ENCODE results near the gene IL1R2. TPM values are rescaled to one million over a fixed set of nuclear protein-coding genes. Genes with fewer than 3 reads are reported as not detected.
A peak's percentile ranks its signal among the peaks of the same experiment; 100 is the strongest.

IL1R2 gene
- total and polyA plus RNA-seq, 2 experiments from 2014 or later, result 0.22 to 1.2 TPM

DNA sequence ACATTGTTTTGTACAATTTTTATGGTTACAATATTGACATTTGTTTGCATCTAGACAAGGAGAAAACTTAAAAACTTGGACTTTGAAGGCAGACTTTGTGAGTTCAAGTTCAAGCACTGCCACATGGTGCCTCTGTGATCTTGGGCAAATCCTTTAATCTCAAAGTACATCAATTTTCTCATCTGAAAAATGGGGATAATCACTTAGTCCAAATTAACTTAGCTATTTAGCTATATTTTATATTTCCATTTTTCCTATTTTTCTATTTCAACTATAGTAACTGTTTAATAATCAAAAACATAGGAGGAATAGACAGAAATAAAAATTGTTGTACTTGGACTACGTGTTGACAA is 38.7 kb downstream of the IL1R2 start:
- Histone ChIP-seq H3K4me3 (no peak overlapping the region), H3K4me2 (ENCODE audit: unreplicated experiment) (no peak overlapping the region), H3F3A (ENCODE audit: insufficient read depth) (peaks cover 41% of the 10 kb centered on the region), H3K79me2 (ENCODE audit: insufficient read depth) (no peaks in the 10 kb centered on the region), H3K9me2 (ENCODE audit: insufficient read depth) (no peaks in the 10 kb centered on the region), H3K27ac (no peak overlapping the region), H3K27me3 (replicated peaks; ENCODE audit: insufficient read depth) (no peaks in the 10 kb centered on the region), H3K36me3 (ENCODE audit: low read depth) (no peaks in the 10 kb centered on the region), H3K9ac (no peak overlapping the region), H4K20me1 (ENCODE audit: insufficient read depth) (no peaks in the 10 kb centered on the region), H3K4me1 (ENCODE audit: insufficient read depth) (peaks cover 57% of the 10 kb centered on the region), H3K9me3 (ENCODE audit: low read depth) (no peaks in the 10 kb centered on the region), H2AFZ (no peak overlapping the region)
- DNase-seq, result no peak
- in situ Hi-C loops (cut with MboI), result loop anchor here (25.0 kb wide), 1 partner anchor 107 kb away; the partner anchor contains the start of gene IL1R1
- TF ChIP-seq EZH2 (IDR thresholded peaks at IDR 0.05; ENCODE audit: insufficient read depth, poor library complexity, severe bottlenecking) (no peak), EZH2phosphoT487 (IDR thresholded peaks at IDR 0.05; ENCODE audit: insufficient read depth, low read depth) (no peak)
- 70 to 76% methylated on average over 1 of the region's 1 CpG for WGBS, 2 experiments (ENCODE audit: low coverage in 1 of 2, low lambda C conversion rate in 2 of 2, missing lambda C conversion rate in 2 of 2)

- no peaks in the 10 kb centered on the region for H4K20me1 ChIP-seq (ENCODE audit: insufficient read depth)
- H3K79me2 ChIP-seq (ENCODE audit: insufficient read depth), result no peaks in the 10 kb centered on the region
- no peak overlapping the region for H3K9ac ChIP-seq
- H2AFZ ChIP-seq, result no peak overlapping the region
- in situ Hi-C loops (cut with MboI), result loop anchor here (25.0 kb wide), 1 partner anchor 106 kb away; the partner anchor contains the start of gene IL1R1
- H3K9me3 ChIP-seq (ENCODE audit: low read depth), result no peaks in the 10 kb centered on the region
- no peak overlapping the region for H3K4me3 ChIP-seq
- H3K36me3 ChIP-seq (ENCODE audit: low read depth), result no peaks in the 10 kb centered on the region
- H3K27me3 ChIP-seq (replicated peaks; ENCODE audit: insufficient read depth), result no peaks in the 10 kb centered on the region
- no peak overlapping the region for H3K4me2 ChIP-seq (ENCODE audit: unreplicated experiment)
- H3F3A ChIP-seq (ENCODE audit: insufficient read depth), result peaks cover 36% of the 10 kb centered on the region
- peaks cover 52% of the 10 kb centered on the region for H3K4me1 ChIP-seq (ENCODE audit: insufficient read depth)
- TF ChIP-seq EZH2phosphoT487 (IDR thresholded peaks at IDR 0.05; ENCODE audit: insufficient read depth, low read depth), result no peak
- no peak overlapping the region for H3K27ac ChIP-seq
- DNase-seq, result no peak
- no peaks in the 10 kb centered on the region for H3K9me2 ChIP-seq (ENCODE audit: insufficient read depth)
- WGBS, 2 experiments (ENCODE audit: low coverage in 1 of 2, low lambda C conversion rate in 2 of 2, missing lambda C conversion rate in 2 of 2), result 95% methylated on average over 15 of the region's 15 CpGs
These were observed 39.2 kb downstream of the IL1R2 start for GRCh38 chr2:102030855-102031527.

- H3K36me3 ChIP-seq (ENCODE audit: low read depth), result no peaks in the 10 kb centered on the region
- H3K4me3 ChIP-seq, result no peak overlapping the region
- WGBS, 2 experiments (ENCODE audit: low coverage in 1 of 2, low lambda C conversion rate in 2 of 2, missing lambda C conversion rate in 2 of 2), result 68 to 69% methylated on average over 2 of the region's 2 CpGs
These were observed 40.7 kb downstream of the IL1R2 start for GRCh38 chr2:102032368-102033030.

DNA sequence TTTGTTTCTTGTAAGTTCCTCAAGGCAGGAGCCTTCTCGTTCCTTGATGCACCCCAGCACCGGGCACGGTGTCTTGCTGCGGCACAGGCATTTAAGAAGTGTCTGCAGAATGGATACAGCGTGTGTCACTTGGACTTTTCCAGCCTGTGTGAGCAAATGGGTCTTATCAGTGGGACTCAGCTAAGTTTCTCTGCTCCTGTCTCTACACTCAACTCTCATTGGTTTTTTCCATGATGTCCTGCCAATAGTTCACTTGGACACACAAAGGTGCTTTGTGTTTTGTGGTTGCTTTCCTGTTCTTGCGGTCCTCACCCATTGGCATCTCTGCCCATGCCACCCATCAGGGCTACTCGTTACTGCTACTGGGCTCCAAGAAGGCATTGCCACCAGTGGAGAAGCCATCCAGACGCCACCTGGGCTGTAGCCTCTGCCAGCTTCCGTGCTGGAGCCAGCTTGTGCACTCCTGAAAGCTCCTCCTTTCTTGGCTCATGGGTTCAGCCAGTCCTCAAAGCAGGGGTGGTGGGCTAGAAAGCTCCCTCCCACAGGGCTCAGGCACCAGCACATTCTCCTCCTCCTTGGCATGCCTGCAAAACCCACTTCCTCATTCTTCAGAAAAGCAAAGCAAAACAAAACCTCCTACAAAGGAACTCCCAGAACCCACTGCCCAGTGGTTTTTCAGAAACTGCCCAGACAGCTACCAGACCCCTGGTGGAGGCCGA is 41.4 kb downstream of the IL1R2 start:
- Histone ChIP-seq H2AFZ (peak overlapping the region; percentile 86), H3K27me3 (replicated peaks; ENCODE audit: insufficient read depth) (no peaks in the 10 kb centered on the region), H4K20me1 (ENCODE audit: insufficient read depth) (no peaks in the 10 kb centered on the region), H3F3A (ENCODE audit: insufficient read depth) (peaks cover 31% of the 10 kb centered on the region), H3K9ac (peak overlapping the region; percentile 51; the same call in 1 of the 2 replicates), H3K9me2 (ENCODE audit: insufficient read depth) (no peaks in the 10 kb centered on the region), H3K36me3 (ENCODE audit: low read depth) (no peaks in the 10 kb centered on the region), H3K4me1 (ENCODE audit: insufficient read depth) (peaks cover 47% of the 10 kb centered on the region), H3K4me3 (no peak overlapping the region), H3K79me2 (ENCODE audit: insufficient read depth) (no peaks in the 10 kb centered on the region), H3K9me3 (ENCODE audit: low read depth) (no peaks in the 10 kb centered on the region), H3K4me2 (ENCODE audit: unreplicated experiment) (peak overlapping the region; percentile 47), H3K27ac (peak overlapping the region; percentile 67)
- TF ChIP-seq EZH2phosphoT487 (IDR thresholded peaks at IDR 0.05; ENCODE audit: insufficient read depth, low read depth), result no peak
- TF ChIP-seq EZH2 (IDR thresholded peaks at IDR 0.05; ENCODE audit: insufficient read depth, poor library complexity, severe bottlenecking), result no peak
- WGBS, 2 experiments (ENCODE audit: low coverage in 1 of 2, low lambda C conversion rate in 2 of 2, missing lambda C conversion rate in 2 of 2), result 65 to 66% methylated on average over 10 of the region's 10 CpGs
- in situ Hi-C loops (cut with MboI), result loop anchor here (25.0 kb wide), 1 partner anchor 104 kb away; the partner anchor contains the start of gene IL1R1
- DNase-seq, result peak; percentile 53

More at GRCh38 chr2:102032368-102033030, 40.7 kb downstream of the IL1R2 start:
- Histone ChIP-seq H3K4me1 (ENCODE audit: insufficient read depth) (peaks cover 47% of the 10 kb centered on the region), H3K9ac (no peak overlapping the region), H3F3A (ENCODE audit: insufficient read depth) (peaks cover 33% of the 10 kb centered on the region), H3K9me2 (ENCODE audit: insufficient read depth) (no peaks in the 10 kb centered on the region), H2AFZ (no peak overlapping the region), H3K79me2 (ENCODE audit: insufficient read depth) (no peaks in the 10 kb centered on the region), H4K20me1 (ENCODE audit: insufficient read depth) (no peaks in the 10 kb centered on the region), H3K4me2 (ENCODE audit: unreplicated experiment) (no peak overlapping the region), H3K9me3 (ENCODE audit: low read depth) (no peaks in the 10 kb centered on the region), H3K27ac (peak overlapping the region; percentile 67; the same call in 1 of the 2 replicates), H3K27me3 (replicated peaks; ENCODE audit: insufficient read depth) (no peaks in the 10 kb centered on the region)
- in situ Hi-C loops (cut with MboI), result loop anchor here (25.0 kb wide), 1 partner anchor 105 kb away; the partner anchor contains the start of gene IL1R1
- TF ChIP-seq EZH2 (IDR thresholded peaks at IDR 0.05; ENCODE audit: insufficient read depth, poor library complexity, severe bottlenecking) (no peak), EZH2phosphoT487 (IDR thresholded peaks at IDR 0.05; ENCODE audit: insufficient read depth, low read depth) (no peak)
- no peak for DNase-seq
